HG03139 (cell line): ENCODE data around the gene CC2D1A.

Experiments used
- ATAC-seq: cut with Tn5 transposase; IDR thresholded peaks from one replicate; pipeline ENCODE4 v1.9.1; 2021; ENCODE audit not compliant: unreplicated experiment

The CC2D1A gene

DNA sequence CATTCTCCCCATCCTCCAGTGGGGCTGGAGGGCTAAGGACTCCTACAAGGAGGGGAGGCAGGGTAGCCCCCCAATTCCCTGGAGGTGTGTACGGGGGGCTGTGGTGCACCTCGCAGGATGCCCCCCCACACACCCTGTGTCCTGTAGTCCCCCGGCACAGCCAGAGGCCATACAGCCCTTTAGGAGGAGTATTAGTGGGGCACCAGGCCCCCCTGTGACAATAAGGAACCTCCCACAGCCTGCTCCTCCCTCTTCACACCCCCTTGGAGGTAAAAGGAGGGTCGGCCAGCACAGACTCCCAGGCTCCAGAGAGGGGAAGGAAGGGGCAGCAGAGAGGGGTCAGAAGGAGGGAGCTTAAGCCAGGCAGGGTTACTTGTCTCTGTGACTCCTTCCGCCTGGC, 29.2 kb upstream of the CC2D1A start, which contains the start of gene NANOS3:
Gene NANOS3, plus strand, starts transcription at position 301 of the 400 bp plus-strand sequence. CDS start 115 bp downstream, outside the sequence.
- no peak for ATAC-seq

- ATAC-seq, result no peak
These were observed 28.7 kb upstream of the CC2D1A start for GRCh38 chr19:13877303-13877702.

GRCh38 chr19:13880059-13881043, 25.6 kb upstream of the CC2D1A start:
- ATAC-seq, result peak; percentile 81

DNA sequence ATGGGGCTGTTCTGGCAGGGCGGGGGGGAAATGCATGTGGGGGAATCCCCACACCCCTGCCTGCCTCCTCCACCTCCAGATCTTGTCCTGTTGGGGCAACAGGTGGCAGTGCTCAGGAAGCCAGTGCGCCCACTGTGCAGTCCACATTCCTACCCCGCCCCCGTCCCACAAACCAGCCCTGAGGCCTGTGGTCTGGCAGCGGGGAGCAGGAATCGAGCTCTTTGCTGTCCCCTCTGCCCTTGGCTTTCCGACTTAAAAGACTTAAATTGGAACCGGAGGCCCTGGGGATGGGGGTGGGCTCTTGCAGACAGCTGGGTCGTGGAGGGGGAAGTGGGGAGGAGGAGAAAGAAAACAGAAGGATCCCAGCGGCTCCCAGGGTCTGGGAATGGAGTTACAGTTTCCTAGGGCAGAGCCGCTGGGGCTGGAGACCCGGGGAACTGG, 24.7 kb upstream of the CC2D1A start:
- ATAC-seq, result no peak

DNA sequence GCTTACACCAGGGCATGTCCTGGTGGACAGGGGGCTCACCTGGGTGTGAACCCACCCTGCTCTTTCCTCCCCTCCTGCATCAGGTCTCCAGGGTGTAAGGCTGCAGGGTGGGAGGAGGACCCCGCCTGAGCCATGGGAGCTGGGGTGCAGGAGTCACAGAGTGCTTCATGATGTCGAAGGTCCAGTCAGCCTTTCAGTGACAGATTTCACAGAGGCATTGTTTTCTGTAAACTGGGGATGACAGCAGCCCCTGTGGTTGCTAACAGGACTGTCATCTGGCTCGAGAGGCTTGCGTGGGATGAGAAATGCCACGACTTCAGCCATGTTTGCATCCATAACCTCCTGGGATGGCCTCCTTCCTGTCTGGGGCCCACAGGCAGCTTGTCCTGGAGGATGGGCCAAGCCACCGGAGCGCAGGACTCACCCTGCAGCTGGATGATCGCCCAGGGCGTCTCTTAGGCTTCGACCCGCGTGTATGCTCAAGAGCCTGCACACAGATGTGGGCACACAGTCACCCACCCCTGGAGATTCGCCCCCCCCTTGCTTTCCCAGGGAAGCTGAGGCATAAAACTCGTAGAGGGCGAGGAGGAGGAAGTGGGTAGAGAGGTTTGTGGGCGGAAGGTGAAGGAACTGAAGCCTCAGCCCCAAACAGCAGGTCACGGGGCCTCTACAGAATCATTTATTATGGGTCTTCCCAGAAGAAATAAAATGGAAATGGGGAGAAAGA, 24.1 kb upstream of the CC2D1A start:
- no peak for ATAC-seq

GRCh38 chr19:13882419-13882795, 23.6 kb upstream of the CC2D1A start:
- ATAC-seq, result no peak

DNA sequence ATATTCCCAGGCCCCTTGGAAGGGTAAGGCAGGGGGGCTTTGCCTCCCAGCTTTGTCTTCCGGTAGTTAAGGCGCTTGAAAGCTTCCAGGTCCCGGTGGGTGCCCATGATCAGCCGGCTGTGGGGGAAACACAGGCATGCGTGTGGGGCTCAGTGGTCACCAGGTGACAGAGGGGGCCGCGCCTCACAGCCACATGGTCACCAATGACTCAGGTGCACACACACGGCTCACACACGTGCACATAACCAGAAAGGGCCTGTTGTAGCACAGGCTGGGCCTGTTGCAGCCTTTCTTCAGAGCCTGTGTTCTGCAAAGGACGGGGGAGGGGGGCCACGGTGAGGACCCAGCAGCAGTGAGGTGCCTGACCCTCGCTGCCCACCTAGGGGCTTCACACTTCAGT, 23.2 kb upstream of the CC2D1A start:
- no peak for ATAC-seq

- ATAC-seq, result no peak
These were observed 22.4 kb upstream of the CC2D1A start for GRCh38 chr19:13883516-13884064.

GRCh38 chr19:13884726-13885591, 21.0 kb upstream of the CC2D1A start:
- no peak for ATAC-seq

DNA sequence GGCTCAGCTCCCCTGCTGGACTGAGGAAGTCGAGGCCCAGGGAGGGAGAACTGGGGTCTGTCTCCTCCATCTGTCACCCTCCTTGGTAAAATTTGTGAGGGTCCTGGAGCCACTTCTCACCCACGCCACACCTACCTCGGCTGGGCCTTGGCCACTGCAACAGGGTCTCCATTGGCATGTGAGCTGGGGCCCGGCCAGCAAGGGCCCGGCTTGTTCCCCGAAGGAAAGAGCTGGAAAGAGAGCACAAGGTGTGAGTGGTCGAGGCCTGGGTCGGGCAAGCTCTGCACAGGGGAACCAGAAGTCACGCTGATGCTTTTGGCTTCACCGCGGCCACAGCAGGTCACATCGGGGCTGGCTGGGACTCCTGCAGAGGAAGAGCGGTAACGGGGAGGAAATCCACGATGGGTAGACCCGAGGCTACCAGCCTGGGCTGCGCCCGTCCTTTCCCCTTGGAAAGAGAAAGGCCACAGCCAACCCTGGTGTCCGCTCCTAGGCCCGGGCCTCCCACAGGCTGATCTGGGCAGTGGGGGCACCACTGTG, 20.1 kb upstream of the CC2D1A start:
- ATAC-seq, result no peak

DNA sequence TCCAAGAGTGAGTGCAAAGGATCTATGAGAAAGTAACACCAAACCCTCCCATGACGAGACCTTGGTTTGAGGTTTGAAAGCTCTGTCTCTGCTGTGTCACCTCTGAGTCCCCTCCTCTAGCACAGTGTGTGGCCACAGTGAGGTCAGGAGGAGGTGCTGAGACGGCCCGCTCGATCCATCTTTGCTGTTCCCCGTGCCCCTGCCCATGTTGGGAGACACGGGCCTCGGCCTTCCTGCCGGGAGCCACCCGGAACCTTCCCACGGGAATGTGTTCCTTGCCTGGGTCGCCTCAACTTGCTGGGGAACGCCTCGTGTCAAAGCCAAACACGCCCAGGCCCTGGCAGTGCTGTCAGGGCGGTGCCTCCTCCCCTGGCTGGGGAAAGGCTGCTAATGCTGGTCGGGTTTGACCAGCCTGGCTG, 19.0 kb upstream of the CC2D1A start:
- ATAC-seq, result no peak

DNA sequence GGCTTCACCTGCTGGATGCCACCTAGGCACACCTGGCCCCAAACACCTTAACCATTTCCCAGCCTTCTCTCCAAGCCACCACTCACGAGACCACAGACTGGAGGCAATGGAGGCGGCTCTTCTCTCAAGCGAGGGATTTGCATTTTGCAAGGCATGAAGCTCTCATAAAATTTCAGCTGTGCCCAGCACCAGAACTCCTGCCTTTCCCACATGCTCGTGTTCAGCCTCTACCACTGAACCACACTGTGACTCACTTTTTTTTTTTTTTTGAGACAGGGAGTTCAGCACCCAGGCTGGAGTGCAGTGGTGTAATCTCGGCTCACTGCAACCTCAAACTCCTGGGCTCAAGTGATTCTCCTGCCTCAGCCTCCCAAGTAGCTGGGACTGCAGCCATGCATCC, 18.5 kb upstream of the CC2D1A start:
- no peak for ATAC-seq

GRCh38 chr19:13888281-13888680, 17.7 kb upstream of the CC2D1A start:
- ATAC-seq, result no peak

- ATAC-seq, result no peak
These were observed 15.9 kb upstream of the CC2D1A start for GRCh38 chr19:13890136-13890535.

DNA sequence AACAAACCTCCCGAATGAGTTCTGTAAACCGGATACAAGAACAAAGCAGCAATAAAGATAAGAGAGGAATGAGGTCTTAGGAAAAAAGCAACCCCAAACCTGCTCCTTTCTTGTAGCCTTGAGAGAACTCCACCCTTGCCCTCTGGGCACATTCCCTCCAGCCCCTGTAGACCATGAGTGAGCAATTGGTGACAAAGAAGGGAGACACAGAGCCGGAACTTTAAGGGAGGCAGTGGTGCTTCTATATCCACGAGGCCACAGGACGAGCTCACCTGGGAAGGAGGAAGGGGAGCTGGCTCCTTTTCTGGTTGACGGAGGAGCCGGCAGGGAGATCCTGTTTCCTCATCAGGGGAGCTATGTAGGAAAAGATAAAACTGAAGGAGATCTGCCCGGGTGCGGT, 13.1 kb upstream of the CC2D1A start:
- ATAC-seq, result no peak

- ATAC-seq, result no peak
These were observed 11.4 kb upstream of the CC2D1A start for GRCh38 chr19:13894552-13894951.

GRCh38 chr19:13896227-13896626, 9.8 kb upstream of the CC2D1A start:
- ATAC-seq, result no peak

GRCh38 chr19:13899393-13899792, 6.6 kb upstream of the CC2D1A start:
- no peak for ATAC-seq

DNA sequence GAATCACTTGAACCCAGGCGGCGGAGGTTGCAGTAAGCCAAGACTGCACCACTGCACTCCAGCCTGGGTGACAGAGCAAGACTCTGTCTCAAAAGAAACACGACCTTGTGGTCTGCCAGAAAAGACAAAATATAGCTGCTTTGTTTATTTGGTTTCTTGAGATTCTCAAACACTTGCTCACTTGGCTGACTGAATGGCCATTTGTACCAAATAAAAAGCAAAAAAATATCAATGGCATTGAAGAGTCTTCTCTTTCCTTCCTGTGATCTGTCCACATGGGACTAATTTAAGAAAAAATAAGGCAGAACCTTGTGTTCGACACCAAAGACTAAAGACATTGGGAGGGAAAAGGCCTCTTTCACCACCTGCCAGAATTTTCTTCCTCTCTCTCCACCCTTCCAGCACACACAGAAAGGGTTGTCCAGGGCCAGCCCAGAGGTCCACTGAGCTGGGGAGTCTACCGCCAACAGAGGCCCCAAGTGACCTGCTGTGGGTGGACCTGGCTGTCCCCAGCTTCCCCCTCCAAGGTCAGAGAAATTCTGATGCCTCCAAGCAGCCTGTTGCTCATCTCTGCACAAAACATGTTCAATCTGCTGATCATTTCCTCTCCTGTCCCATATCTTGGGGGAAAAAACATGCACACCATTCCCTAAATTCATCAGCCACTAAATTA, 6.0 kb upstream of the CC2D1A start:
- no peak for ATAC-seq
